Measurements from ENCODE around the gene STARD5. TPM values are rescaled to one million over a fixed set of nuclear protein-coding genes. Genes with fewer than 3 reads are reported as not detected.

The STARD5 gene
- total and polyA plus RNA-seq, 2 experiments from 2014 or later: 3.8 to 10.1 TPM

DNA sequence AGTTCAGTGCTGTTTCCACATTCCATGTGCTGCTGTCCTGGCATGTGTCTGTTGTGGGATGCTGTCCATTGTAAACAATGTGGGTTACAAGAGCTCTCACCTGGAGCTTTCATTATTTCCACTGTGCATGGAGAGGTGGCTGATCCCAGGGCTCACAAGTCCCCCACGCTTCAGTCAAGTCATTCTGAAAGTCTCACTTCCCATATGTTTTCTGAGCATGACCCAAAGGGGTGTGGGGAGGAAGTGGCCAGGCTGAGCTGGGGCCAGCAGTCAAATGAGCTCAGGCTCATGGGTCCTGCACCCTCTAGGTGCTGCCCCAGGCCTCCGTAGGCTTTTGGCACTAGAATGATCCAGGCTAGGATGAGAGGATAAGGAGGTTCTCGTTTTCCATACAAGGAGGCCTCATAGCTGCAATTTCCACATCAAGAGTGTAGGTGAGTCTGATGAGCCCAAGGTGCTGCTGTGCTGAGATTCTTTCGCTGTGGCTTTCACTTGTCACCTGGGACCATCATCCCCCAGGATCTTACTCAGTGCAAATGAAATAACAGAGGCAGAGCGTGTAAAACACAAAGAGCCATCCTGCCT lies 22.0 kb downstream of the STARD5 start:
- peaks cover 33% of the 10 kb centered on the region for H3K4me1 Mint-ChIP-seq
- ATAC-seq: no peak
- Histone ChIP-seq H3K4me2 (no peak overlapping the region), H2AFZ (no peak overlapping the region), H3K4me3 (no peak overlapping the region), H3K79me2 (replicated peaks; ENCODE audit: insufficient read depth) (no peaks in the 10 kb centered on the region), H3F3A (replicated peaks; ENCODE audit: low read depth) (no peaks in the 10 kb centered on the region), H3K27ac (ENCODE audit: low read depth) (no peak overlapping the region), H3K27me3 (ENCODE audit: insufficient read depth) (no peaks in the 10 kb centered on the region), H3K36me3 (ENCODE audit: insufficient read depth) (no peaks in the 10 kb centered on the region), H3K9me2 (ENCODE audit: insufficient read depth) (no peaks in the 10 kb centered on the region; the same call in 1 of the 2 replicates), H4K20me1 (replicated peaks; ENCODE audit: insufficient read depth) (no peaks in the 10 kb centered on the region), H3K4me1 (ENCODE audit: insufficient read depth) (peaks cover 15% of the 10 kb centered on the region; the same call in 1 of the 2 replicates)
- H3K9me3 Mint-ChIP-seq: no peaks in the 10 kb centered on the region
- DNase-seq (ENCODE audit: low spot score): no peak
- no peaks in the 10 kb centered on the region for H3K36me3 Mint-ChIP-seq (ENCODE audit: low read depth)
- H3K4me3 Mint-ChIP-seq: no peak overlapping the region
- H3K27me3 Mint-ChIP-seq (ENCODE audit: insufficient read depth, low read depth, poor library complexity): peaks cover 14% of the 10 kb centered on the region
- no peak for TF ChIP-seq POLR2AphosphoS5 (IDR thresholded peaks at IDR 0.05; ENCODE audit: low read depth)
- H3K27ac Mint-ChIP-seq: no peak overlapping the region

DNA sequence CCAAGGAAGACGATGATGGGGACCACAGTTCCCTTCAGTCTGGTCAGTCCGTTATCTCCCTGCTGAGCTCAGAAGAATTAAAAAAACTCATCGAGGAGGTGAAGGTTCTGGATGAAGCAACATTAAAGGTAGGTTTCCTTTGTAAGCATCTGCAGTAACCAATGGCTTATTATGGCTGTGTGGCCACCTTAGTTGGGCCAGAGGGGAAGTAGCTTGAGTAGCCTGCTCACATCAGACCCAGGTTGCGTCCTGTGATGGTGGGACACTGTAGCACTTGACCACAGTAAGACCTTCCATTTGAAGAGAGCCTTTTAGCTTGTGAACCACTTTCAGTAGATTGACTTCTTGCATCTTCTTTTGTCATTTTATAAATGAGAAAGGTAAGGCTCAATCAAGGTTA lies 22.6 kb downstream of the STARD5 start:
- H3K4me1 Mint-ChIP-seq: peaks cover 38% of the 10 kb centered on the region
- no peaks in the 10 kb centered on the region for H3K36me3 Mint-ChIP-seq (ENCODE audit: low read depth)
- H3F3A ChIP-seq (replicated peaks; ENCODE audit: low read depth): no peaks in the 10 kb centered on the region

More for the DNA sequence above, 22.6 kb downstream of the STARD5 start:
- Histone ChIP-seq H3K27ac (ENCODE audit: low read depth) (no peak overlapping the region), H3K27me3 (ENCODE audit: insufficient read depth) (no peaks in the 10 kb centered on the region), H3K9me2 (ENCODE audit: insufficient read depth) (no peaks in the 10 kb centered on the region; the same call in 1 of the 2 replicates), H2AFZ (no peak overlapping the region), H4K20me1 (replicated peaks; ENCODE audit: insufficient read depth) (no peaks in the 10 kb centered on the region), H3K4me2 (no peak overlapping the region), H3K4me3 (no peak overlapping the region), H3K79me2 (replicated peaks; ENCODE audit: insufficient read depth) (no peaks in the 10 kb centered on the region), H3K36me3 (ENCODE audit: insufficient read depth) (no peaks in the 10 kb centered on the region), H3K4me1 (ENCODE audit: insufficient read depth) (peaks cover 15% of the 10 kb centered on the region; the same call in 1 of the 2 replicates)
- Mint-ChIP-seq H3K4me3 (no peak overlapping the region), H3K27ac (no peak overlapping the region), H3K9me3 (no peaks in the 10 kb centered on the region), H3K27me3 (ENCODE audit: insufficient read depth, low read depth, poor library complexity) (peaks cover 16% of the 10 kb centered on the region)
- no peak for ATAC-seq
- DNase-seq (ENCODE audit: low spot score): no peak
- TF ChIP-seq, protein P1, sequence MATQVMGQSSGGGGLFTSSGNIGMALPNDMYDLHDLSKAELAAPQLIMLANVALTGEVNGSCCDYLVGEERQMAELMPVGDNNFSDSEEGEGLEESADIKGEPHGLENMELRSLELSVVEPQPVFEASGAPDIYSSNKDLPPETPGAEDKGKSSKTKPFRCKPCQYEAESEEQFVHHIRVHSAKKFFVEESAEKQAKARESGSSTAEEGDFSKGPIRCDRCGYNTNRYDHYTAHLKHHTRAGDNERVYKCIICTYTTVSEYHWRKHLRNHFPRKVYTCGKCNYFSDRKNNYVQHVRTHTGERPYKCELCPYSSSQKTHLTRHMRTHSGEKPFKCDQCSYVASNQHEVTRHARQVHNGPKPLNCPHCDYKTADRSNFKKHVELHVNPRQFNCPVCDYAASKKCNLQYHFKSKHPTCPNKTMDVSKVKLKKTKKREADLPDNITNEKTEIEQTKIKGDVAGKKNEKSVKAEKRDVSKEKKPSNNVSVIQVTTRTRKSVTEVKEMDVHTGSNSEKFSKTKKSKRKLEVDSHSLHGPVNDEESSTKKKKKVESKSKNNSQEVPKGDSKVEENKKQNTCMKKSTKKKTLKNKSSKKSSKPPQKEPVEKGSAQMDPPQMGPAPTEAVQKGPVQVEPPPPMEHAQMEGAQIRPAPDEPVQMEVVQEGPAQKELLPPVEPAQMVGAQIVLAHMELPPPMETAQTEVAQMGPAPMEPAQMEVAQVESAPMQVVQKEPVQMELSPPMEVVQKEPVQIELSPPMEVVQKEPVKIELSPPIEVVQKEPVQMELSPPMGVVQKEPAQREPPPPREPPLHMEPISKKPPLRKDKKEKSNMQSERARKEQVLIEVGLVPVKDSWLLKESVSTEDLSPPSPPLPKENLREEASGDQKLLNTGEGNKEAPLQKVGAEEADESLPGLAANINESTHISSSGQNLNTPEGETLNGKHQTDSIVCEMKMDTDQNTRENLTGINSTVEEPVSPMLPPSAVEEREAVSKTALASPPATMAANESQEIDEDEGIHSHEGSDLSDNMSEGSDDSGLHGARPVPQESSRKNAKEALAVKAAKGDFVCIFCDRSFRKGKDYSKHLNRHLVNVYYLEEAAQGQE (IDR thresholded peaks at IDR 0.05; ENCODE audit: unreplicated experiment): no peak
- no peak for TF ChIP-seq EZH2 (IDR thresholded peaks at IDR 0.05; ENCODE audit: low read depth, unreplicated experiment)
- TF ChIP-seq ZNF331 (CRISPR knock-in tag; IDR thresholded peaks at IDR 0.05; ENCODE audit: low read depth): no peak
- TF ChIP-seq POLR2AphosphoS5 (IDR thresholded peaks at IDR 0.05; ENCODE audit: low read depth): no peak
- TF ChIP-seq CREB1 (CRISPR knock-in tag; IDR thresholded peaks at IDR 0.05; ENCODE audit: low read depth): no peak
- no peak for TF ChIP-seq EZH2phosphoT487 (IDR thresholded peaks at IDR 0.05; ENCODE audit: unreplicated experiment)
- TF ChIP-seq ZNF114 (CRISPR knock-in tag; IDR thresholded peaks at IDR 0.05): no peak
- TF ChIP-seq STAT1 (IDR thresholded peaks at IDR 0.05; ENCODE audit: unreplicated experiment): no peak
- TF ChIP-seq JUNB (IDR thresholded peaks at IDR 0.05; ENCODE audit: unreplicated experiment): no peak
- TF ChIP-seq, protein P2, sequence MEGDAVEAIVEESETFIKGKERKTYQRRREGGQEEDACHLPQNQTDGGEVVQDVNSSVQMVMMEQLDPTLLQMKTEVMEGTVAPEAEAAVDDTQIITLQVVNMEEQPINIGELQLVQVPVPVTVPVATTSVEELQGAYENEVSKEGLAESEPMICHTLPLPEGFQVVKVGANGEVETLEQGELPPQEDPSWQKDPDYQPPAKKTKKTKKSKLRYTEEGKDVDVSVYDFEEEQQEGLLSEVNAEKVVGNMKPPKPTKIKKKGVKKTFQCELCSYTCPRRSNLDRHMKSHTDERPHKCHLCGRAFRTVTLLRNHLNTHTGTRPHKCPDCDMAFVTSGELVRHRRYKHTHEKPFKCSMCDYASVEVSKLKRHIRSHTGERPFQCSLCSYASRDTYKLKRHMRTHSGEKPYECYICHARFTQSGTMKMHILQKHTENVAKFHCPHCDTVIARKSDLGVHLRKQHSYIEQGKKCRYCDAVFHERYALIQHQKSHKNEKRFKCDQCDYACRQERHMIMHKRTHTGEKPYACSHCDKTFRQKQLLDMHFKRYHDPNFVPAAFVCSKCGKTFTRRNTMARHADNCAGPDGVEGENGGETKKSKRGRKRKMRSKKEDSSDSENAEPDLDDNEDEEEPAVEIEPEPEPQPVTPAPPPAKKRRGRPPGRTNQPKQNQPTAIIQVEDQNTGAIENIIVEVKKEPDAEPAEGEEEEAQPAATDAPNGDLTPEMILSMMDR (conservative IDR thresholded peaks at IDR 0.05; ENCODE audit: low read depth in 2 of 2): no peak

Measured in GM23338 (cell line).